Naive B cell (primary cell): ENCODE measurements around the gene N4BP2L1. TPM values are rescaled to one million over a fixed set of nuclear protein-coding genes. Genes with fewer than 3 reads are reported as not detected.

Experiments
- ATAC-seq, 2 donors: fragments of 150-1000 bp; cut with Tn5 transposase; 2 replicates each; pipeline ENCODE4 v1.10.0; 2021; ENCODE audit warnings: low read depth in 2 of 2, mild to moderate bottlenecking in 2 of 2, moderate library complexity in 2 of 2
- DNase-seq: peaks from one replicate; pipeline ENCODE4 v3.0.0; 2022
- H3K27ac Mint-ChIP-seq, 6 donors: one replicate each; pipeline ENCODE4 v1.8.0; 2020 to 2022; ENCODE audit warnings: mild to moderate bottlenecking in 6 of 6, mixed read lengths in 6 of 6, moderate library complexity in 5 of 6, inconsistent platforms in 2 of 6
- H3K27me3 Mint-ChIP-seq, 3 donors: one replicate each; pipeline ENCODE4 v1.8.0; 2021 to 2022; ENCODE audit warnings: mixed read lengths in 3 of 3, mild to moderate bottlenecking in 1 of 3
- H3K36me3 Mint-ChIP-seq, 2 donors: one replicate each; pipeline ENCODE4 v1.8.0; 2020 to 2022; ENCODE audit warnings: mixed read lengths in 2 of 2, inconsistent platforms in 1 of 2, mild to moderate bottlenecking in 1 of 2
- H3K4me1 Mint-ChIP-seq, 3 donors: one replicate each; pipeline ENCODE4 v1.8.0; 2020 to 2022; ENCODE audit warnings: mixed read lengths in 3 of 3, inconsistent platforms in 1 of 3, mild to moderate bottlenecking in 1 of 3, moderate library complexity in 1 of 3
- H3K4me3 Mint-ChIP-seq, 8 donors: one replicate each; pipeline ENCODE4 v1.8.0; 2020 to 2022; ENCODE audit warnings: mild to moderate bottlenecking in 8 of 8, mixed read lengths in 8 of 8, moderate library complexity in 8 of 8, inconsistent platforms in 2 of 8
- H3K9me3 Mint-ChIP-seq, 7 donors: one replicate each; pipeline ENCODE4 v1.8.0; 2020 to 2022; ENCODE audit warnings: mixed read lengths in 7 of 7, mild to moderate bottlenecking in 5 of 7, inconsistent platforms in 2 of 7, moderate library complexity in 1 of 7
- polyA plus RNA-seq, 6 donors: library from polyadenylated mRNA; unstranded; fragments of 300-500 nt; fragmentation: Illumina TruSeq; gene quantifications; one replicate each; pipeline ENCODE4 v1.2.3, GENCODE V29; 2021; ENCODE audit warnings: low read depth in 6 of 6

Gene N4BP2L1
- polyA plus RNA-seq, 6 donors from 2014 or later = 77.0 to 152 (median 99.1) TPM

DNA sequence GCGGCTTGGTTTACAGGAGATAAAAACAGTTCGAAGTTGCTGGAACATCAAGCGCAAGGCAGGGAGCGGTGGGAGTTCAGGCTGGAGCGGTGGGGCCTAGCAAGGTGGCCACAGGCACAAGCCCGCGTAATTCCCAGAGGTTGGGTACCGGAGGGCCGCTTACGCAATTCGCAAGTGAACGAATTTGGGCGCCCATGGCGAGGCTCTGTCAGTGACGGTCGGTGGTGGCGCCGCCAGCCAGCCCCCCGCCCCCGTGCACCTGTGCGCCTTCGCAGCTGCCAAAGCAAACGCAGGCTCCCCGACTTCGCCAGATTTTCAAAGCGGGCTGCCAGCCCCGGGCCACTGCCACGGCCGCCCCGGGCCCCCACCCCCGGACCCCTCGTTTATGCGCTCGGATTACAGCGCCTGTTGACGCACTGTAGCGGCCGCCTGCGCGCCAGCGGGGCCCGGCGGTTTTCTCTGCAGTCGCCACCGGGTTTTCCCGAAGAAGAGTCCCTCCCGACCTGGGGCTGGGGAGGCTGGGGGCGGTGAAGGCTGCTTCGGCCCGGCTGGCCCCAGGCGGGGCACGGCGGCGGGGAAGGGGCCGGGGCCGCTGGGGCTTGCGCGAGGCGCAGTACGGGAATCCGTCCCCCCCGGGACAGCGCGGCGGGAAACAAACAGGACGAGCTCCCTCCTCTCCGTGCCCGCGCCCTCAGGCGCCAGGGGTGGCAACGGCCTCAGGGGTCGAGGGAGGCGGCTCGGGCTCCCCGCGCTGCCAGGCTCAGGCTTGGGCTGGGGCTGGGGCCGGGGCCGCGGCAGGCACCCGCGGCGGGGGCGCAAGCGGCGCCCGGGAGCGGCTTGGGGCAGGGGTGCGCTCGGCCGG lies 709 bp downstream of the N4BP2L1 start:
- Mint-ChIP-seq H3K4me3 (peak overlapping the region; percentile 94 to 99 (median 96)), H3K9me3 (no peaks in the 10 kb centered on the region), H3K27me3 (no peaks in the 10 kb centered on the region), H3K27ac (peak overlapping the region; percentile 95 to 100 (median 98)), H3K4me1 (peaks cover 47 to 61% (median 49%) of the 10 kb centered on the region in 3 donors), H3K36me3 (peaks cover 4 to 8% of the 10 kb centered on the region in 2 donors)
- ATAC-seq (peak; percentile 32 to 40), DNase-seq (peak; percentile 74)

DNA sequence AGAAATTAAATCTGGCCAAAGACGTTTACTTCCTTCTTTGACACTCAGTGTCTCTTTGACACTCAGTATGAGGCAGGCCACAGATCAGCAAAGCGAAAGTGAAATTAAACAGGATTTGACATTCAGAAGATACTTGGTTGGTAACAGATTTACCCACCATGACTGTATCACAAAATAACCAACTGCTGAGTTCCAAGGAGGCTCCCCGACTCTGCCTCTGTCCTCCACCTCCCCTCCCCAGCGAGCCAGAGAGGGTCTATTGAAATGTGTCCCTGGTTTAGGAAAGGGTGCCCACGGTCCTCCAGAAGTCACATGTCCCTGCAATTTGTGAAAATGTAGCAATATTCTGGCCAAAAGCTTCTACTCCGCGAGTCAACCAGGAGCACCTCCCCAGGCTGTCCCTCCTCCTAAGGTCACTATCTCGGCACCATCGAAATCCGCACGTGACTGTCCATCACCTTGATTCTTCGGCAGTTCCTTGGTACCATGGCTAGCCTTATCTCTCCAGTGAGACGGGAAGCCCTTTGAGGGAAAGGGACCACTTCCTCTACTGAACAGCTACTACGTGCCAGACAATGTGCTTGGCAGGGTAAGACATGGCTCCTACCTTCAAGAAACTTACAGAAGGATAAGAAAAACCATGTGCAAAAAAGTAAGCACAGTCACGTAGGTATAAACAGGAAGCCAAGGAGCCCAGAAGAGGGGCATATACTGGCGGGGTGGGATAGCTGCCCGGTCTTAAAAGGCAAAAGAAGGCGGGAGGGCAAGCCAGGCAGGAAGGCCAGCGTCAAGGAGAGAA lies 1.5 kb downstream of the N4BP2L1 start:
- peak; percentile 41 to 42 for ATAC-seq
- H3K4me3 Mint-ChIP-seq = peak overlapping the region; percentile 91 to 99 (median 96)
- peaks cover 51 to 62% (median 52%) of the 10 kb centered on the region in 3 donors for H3K4me1 Mint-ChIP-seq
- peak overlapping the region; percentile 95 to 100 (median 98) for H3K27ac Mint-ChIP-seq
- no peaks in the 10 kb centered on the region for H3K9me3 Mint-ChIP-seq
- peaks cover 4 to 8% of the 10 kb centered on the region in 2 donors for H3K36me3 Mint-ChIP-seq
- H3K27me3 Mint-ChIP-seq = no peaks in the 10 kb centered on the region
- DNase-seq = peak; percentile 71

DNA sequence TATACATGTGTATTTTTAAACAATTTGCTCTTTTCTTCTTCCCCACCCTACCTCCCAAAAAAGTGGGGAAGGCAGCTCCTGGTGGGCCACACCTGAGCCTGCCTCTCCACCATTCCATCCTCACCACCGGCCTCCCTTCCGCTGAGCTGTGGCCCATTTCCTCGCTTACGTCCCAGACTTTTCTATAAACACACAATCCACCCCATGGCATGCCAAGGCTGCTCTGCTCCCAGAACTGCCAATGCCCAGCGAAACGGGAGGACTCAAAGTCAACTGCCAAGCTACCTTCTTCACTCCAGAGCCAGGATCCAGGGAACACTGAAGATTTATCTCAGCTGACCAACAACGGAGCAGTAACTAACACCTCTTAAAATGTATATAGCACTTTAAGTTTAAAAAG lies 2.8 kb downstream of the N4BP2L1 start:
- H3K27ac Mint-ChIP-seq = peak overlapping the region; percentile 91 to 100 (median 96)
- H3K9me3 Mint-ChIP-seq = peaks cover 0 to under 1% (median 0%) of the 10 kb centered on the region in 7 donors
- H3K36me3 Mint-ChIP-seq = peaks cover 6 to 10% of the 10 kb centered on the region in 2 donors
- no peak for ATAC-seq
- DNase-seq = no peak
- H3K4me1 Mint-ChIP-seq = peaks cover 50 to 59% (median 54%) of the 10 kb centered on the region in 3 donors
- peak overlapping the region; percentile 26 to 99 (median 76) for H3K4me3 Mint-ChIP-seq
- H3K27me3 Mint-ChIP-seq = no peaks in the 10 kb centered on the region

DNA sequence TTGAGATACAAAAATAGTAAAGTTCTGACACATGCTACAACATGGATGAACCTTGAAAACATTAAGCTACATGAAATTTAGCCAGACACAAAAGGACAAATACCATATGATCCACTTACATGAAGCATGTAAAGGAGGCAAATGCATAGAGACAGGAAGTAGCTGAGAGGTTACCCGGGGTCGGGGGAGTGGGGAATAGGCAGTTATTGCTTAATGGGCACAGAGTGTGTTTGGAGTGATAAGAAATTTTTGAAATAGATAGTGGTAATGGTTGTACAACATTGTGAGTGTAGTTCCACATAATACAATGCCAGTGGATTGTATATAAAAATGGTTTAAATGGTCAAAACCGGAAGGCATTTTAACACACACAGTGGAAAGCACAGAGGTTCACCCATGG lies 4.3 kb downstream of the N4BP2L1 start:
- Mint-ChIP-seq H3K9me3 (peaks cover 0 to 9% (median 5%) of the 10 kb centered on the region in 7 donors), H3K4me3 (peak overlapping the region in 2 of 8 donors; percentile 54 to 70), H3K27ac (peak overlapping the region in 2 of 6 donors; percentile 19 to 84), H3K36me3 (peaks cover 14 to 21% of the 10 kb centered on the region in 2 donors), H3K27me3 (no peaks in the 10 kb centered on the region), H3K4me1 (peaks cover 46 to 51% (median 50%) of the 10 kb centered on the region in 3 donors)
- ATAC-seq (no peak), DNase-seq (no peak)

DNA sequence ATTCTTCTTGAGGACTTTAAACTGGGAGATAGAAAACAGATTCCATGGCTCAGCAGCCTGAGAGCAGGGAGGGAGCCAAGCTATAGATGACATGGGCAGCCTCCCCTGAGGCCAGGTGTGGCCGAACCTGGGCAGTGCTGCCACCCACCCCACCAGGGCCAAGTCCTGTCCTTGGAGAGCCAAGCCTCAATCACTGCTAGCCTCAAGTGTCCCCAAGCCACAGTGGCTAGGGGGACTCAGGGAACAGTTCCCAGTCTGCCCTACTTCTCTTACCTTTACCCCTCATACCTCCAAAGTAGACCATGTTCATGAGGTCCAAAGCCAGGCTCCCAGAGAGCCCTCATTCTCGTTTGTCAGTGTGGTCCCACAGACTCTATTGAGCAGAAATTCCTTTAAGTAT lies 8.1 kb downstream of the N4BP2L1 start:
- H3K36me3 Mint-ChIP-seq = peaks cover 15 to 20% of the 10 kb centered on the region in 2 donors
- no peak for ATAC-seq
- no peaks in the 10 kb centered on the region for H3K27me3 Mint-ChIP-seq
- H3K4me1 Mint-ChIP-seq = peaks cover 31 to 44% (median 33%) of the 10 kb centered on the region in 3 donors
- H3K9me3 Mint-ChIP-seq = peaks cover 0 to 12% (median 5%) of the 10 kb centered on the region in 7 donors
- H3K4me3 Mint-ChIP-seq = no peak overlapping the region
- H3K27ac Mint-ChIP-seq = no peak overlapping the region
- DNase-seq = no peak

DNA sequence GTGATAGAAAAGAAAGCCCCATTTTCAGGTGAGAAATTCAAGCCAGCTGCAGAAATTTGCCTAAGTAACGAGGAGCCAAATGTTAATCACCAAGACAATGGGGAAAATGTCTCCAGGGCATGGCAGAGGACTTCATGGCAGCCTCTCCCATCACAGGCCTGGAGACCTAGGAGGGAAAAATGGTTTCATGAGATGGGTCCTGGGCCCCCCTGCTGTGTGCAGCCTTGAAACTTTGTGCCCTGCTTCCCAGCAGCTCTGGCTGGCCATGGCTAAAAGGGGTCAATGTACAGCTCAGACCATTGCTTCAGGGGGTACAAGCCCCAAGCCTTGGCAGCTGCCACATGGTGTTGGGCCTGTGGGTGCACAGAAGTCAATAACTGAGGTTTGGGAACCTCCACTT lies 9.9 kb downstream of the N4BP2L1 start:
- Mint-ChIP-seq H3K36me3 (peaks cover 15 to 16% of the 10 kb centered on the region in 2 donors), H3K27me3 (no peaks in the 10 kb centered on the region), H3K4me1 (peaks cover 20 to 30% (median 22%) of the 10 kb centered on the region in 3 donors), H3K4me3 (no peak overlapping the region), H3K27ac (no peak overlapping the region), H3K9me3 (peaks cover 0 to 12% (median 5%) of the 10 kb centered on the region in 7 donors)
- DNase-seq (no peak), ATAC-seq (no peak)

DNA sequence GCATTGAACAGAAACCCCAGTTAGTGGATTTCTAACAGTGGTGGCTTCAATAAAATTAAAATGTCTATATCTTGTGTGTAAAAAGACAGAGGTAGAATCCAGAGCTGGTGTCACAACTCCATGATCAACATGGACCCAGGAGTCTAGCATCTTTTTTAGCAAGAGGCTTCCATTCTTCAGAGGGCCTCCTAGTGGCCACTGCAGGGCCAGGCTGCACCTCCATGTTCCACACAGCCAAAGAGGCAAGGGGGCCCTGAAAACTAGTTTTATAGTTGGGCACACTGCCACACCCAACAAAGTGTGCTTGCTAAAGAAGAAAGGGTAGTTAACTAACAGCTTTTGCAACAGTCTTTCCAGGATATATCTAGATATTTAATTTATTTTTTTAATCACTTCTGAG lies 12.9 kb downstream of the N4BP2L1 start:
- peaks cover 18 to 25% (median 19%) of the 10 kb centered on the region in 3 donors for H3K4me1 Mint-ChIP-seq
- H3K36me3 Mint-ChIP-seq = peaks cover 11 to 13% of the 10 kb centered on the region in 2 donors
- H3K4me3 Mint-ChIP-seq = no peak overlapping the region
- H3K27me3 Mint-ChIP-seq = no peaks in the 10 kb centered on the region
- DNase-seq (no peak), ATAC-seq (peak; percentile 37 to 54)
- peak overlapping the region in 2 of 6 donors; percentile 3 to 21 for H3K27ac Mint-ChIP-seq
- peaks cover 0 to 12% (median 5%) of the 10 kb centered on the region in 7 donors for H3K9me3 Mint-ChIP-seq

DNA sequence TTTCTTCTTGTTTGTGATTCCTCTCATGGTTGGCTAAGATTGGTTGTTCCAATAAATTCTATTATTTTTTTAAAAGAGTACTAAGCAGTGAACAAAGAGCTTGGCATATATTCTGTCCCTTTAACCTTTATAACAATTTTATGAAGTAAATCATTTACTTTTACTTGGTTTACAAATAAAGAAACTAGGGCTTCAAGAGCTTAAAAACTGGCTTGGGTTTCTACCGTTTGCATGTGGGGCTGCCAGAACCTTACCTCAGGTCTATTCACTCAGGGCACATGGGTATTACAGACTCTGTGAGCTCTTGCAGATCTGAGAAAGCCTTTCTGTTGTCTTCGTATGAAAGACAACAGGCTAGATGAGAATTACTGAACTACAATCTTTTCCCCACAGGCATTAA lies 13.3 kb downstream of the N4BP2L1 start:
- no peaks in the 10 kb centered on the region for H3K27me3 Mint-ChIP-seq
- H3K4me3 Mint-ChIP-seq = no peak overlapping the region
- H3K4me1 Mint-ChIP-seq = peaks cover 21 to 30% (median 23%) of the 10 kb centered on the region in 3 donors
- ATAC-seq (no peak), DNase-seq (no peak)
- peaks cover 7 to 8% of the 10 kb centered on the region in 2 donors for H3K36me3 Mint-ChIP-seq
- peak overlapping the region in 2 of 6 donors; percentile 3 to 21 for H3K27ac Mint-ChIP-seq
- H3K9me3 Mint-ChIP-seq = peaks cover 0 to 10% (median 4%) of the 10 kb centered on the region in 7 donors

DNA sequence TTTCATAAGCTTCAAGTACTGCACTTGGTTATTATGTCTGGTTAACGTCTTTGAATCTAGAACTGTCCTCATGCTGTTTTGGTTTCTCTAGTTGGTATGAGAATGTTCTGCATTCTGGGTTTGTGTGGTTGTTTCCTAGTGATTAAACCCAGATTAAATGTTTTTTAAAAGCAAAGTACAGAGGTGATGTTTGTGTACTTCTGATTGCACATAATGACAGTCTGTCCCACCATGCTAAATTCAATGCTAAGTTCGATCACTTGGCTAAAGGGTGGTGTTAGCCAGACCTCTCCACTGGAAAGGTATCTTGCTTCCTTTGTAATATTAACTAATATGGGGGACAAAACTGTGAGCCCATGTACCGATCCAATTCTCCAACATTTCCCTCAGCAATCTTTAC lies 14.6 kb downstream of the N4BP2L1 start:
- H3K4me3 Mint-ChIP-seq = no peak overlapping the region
- no peaks in the 10 kb centered on the region for H3K27me3 Mint-ChIP-seq
- no peak for ATAC-seq
- DNase-seq = no peak
- H3K4me1 Mint-ChIP-seq = peaks cover 23 to 36% (median 32%) of the 10 kb centered on the region in 3 donors
- H3K36me3 Mint-ChIP-seq = peaks cover 0 to 6% of the 10 kb centered on the region in 2 donors
- peaks cover 0 to under 1% (median 0%) of the 10 kb centered on the region in 7 donors for H3K9me3 Mint-ChIP-seq
- H3K27ac Mint-ChIP-seq = peak overlapping the region in 1 of 6 donors; percentile 38

DNA sequence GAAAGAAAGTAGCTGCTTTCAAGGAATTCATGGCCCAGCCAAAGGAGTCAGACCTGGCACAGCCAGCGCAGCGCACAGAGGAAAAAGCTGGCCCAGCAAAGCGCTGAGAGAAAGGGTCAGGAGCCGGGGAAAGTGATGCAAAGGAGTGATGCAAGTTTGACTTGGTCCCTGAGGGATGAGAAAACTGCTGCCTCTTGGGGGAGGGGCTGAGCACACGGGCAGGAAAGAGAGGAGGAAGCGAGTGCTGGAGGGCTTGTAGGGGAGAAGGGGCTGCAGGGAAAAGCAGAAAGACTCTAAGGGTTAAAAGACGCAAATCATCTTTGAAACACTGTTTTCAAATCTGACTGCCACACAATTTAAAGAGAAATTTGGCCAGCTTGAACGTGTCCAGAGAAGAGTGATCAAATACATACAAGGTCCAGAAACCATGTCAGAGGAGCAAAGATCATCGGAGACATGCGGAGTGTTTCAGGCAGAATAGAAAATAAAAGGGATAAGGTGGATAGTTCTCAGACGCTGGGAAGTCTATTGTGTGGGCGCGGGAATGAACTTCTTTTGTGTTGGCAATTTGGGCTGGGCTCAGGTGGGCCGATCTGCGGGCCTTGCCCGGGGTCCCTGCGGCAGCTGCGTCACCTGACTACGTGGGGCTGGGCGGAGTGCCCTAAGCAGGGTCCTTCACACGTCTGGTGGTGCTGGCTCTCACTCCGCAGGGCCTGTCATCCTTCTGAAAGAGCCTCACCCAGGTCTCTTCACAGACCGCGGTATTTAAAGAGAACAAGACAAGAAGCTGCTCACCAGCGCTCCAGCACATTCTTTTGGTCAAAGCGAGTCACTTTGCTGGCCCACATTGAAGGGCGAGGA lies 18.1 kb downstream of the N4BP2L1 start:
- Mint-ChIP-seq H3K9me3 (no peaks in the 10 kb centered on the region), H3K27ac (peak overlapping the region in 4 of 6 donors; percentile 43 to 92 (median 74)), H3K36me3 (peaks cover 9 to 16% of the 10 kb centered on the region in 2 donors), H3K4me1 (peaks cover 15 to 28% (median 22%) of the 10 kb centered on the region in 3 donors), H3K4me3 (peak overlapping the region in 1 of 8 donors; percentile 53), H3K27me3 (no peaks in the 10 kb centered on the region)
- DNase-seq (no peak), ATAC-seq (no peak)

DNA sequence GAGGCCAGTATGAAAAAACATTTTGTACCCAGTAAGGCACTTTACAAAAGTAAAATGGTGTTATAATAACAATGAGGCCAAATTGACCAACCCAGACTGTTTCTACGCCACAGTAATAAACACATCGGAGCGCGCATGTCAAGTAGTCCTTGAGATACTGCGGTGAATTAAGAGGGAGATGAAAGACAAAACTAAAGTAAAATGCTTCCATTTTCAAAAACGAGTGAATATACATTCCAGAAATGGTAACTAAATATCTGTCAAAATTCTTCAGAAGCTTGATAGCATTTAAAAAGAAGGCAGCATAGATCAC lies 19.0 kb downstream of the N4BP2L1 start:
- no peaks in the 10 kb centered on the region for H3K9me3 Mint-ChIP-seq
- DNase-seq = no peak
- no peak overlapping the region for H3K4me3 Mint-ChIP-seq
- ATAC-seq = no peak
- no peaks in the 10 kb centered on the region for H3K27me3 Mint-ChIP-seq
- H3K4me1 Mint-ChIP-seq = peaks cover 12 to 27% (median 22%) of the 10 kb centered on the region in 3 donors
- peaks cover 9 to 16% of the 10 kb centered on the region in 2 donors for H3K36me3 Mint-ChIP-seq
- H3K27ac Mint-ChIP-seq = peak overlapping the region in 1 of 6 donors; percentile 64

DNA sequence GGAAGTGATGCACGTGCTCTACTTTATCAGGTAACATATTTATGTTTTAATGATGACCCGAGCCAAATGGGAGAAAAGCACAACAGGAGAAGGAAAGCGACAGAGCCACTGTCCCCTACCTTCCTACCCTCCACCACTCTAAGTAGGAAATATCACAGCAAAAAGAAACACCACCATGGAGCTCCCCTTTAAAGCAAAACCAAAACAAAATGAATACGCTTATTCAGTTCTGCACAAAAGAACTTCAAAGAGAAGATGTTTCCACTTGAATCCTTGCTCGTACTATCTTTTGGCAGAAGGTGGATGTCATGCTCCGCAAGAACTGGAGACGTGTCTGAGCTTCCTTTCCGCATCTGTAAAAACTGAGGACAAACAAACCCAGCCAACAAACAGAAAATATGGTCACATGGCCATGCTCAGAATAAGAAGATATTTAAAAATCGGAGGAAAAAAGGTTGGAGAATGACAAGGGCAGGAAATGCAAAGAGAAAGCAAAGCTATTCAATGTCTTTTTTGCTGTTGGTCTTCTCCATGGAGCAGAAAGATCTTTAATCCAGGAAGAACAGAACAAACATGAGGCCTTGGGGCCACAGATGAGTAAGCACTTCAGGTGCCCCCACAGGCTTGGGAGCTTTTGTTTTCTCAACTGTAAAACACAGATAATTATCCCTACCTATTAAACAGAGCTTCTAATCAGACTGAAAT lies 19.5 kb downstream of the N4BP2L1 start:
- Mint-ChIP-seq H3K36me3 (peaks cover 9 to 16% of the 10 kb centered on the region in 2 donors), H3K27ac (peak overlapping the region in 3 of 6 donors; percentile 64 to 94 (median 76)), H3K27me3 (no peaks in the 10 kb centered on the region), H3K9me3 (no peaks in the 10 kb centered on the region), H3K4me1 (peaks cover 12 to 27% (median 22%) of the 10 kb centered on the region in 3 donors), H3K4me3 (no peak overlapping the region)
- DNase-seq (no peak), ATAC-seq (no peak)
